H1 (cell line): ENCODE measurements around the gene LEMD2. TPM values are rescaled to one million over a fixed set of nuclear protein-coding genes. Genes with fewer than 3 reads are reported as not detected.
A peak's percentile ranks its signal among the peaks of the same experiment; 100 is the strongest.

Experiments used
- CTCF ChIA-PET: fragments of 300-600 bp; sonication (Branson Sonifier 250); formaldehyde crosslinking; loops from one replicate; lab custom pipeline; 2021; ENCODE audit not compliant: partially characterized antibody; lab: Charles Lee
- POLR2A ChIA-PET: fragments of 300-600 bp; sonication (Branson Sonifier 250); formaldehyde crosslinking; loops from one replicate; lab custom pipeline; 2021; ENCODE audit warnings: inconsistent platforms; ENCODE audit not compliant: partially characterized antibody; lab: Charles Lee
- DNase-seq, 2 experiments: peaks; one replicate each; pipeline versions ENCODE4 v3.0.0 to v3.0.0-alpha.2; 2010 to 2022; ENCODE audit warnings: low spot score in 2 of 2, low read depth in 1 of 2, mixed read lengths in 1 of 2
- FAIRE-seq: peaks from 2 replicates; lab custom pipeline; 2011; peaks lifted over from hg19 to GRCh38; lab: Jason Lieb, UNC
- H2AFZ ChIP-seq: 2 replicates; pipeline ENCODE4 v1.8.1; 2012; ENCODE audit warnings: low read length, inconsistent platforms
- H2AK5ac ChIP-seq: 2 replicates; pipeline ENCODE4 v1.6.1; 2013; ENCODE audit warnings: low read depth, low read length
- H2BK120ac ChIP-seq: replicated peaks from 2 replicates; pipeline ENCODE3; 2013; ENCODE audit warnings: low read depth, low read length, inconsistent platforms
- H2BK12ac ChIP-seq: 2 replicates; pipeline ENCODE4 v1.6.1; 2013; ENCODE audit warnings: low read depth, low read length
- H2BK15ac ChIP-seq: 2 replicates; pipeline ENCODE4 v1.6.1; 2013; ENCODE audit warnings: low read length
- H2BK20ac ChIP-seq: 2 replicates; pipeline ENCODE4 v1.6.1; 2013; ENCODE audit warnings: low read length
- H2BK5ac ChIP-seq: 2 replicates; pipeline ENCODE4 v1.6.1; 2013; ENCODE audit warnings: low read depth, low read length
- H3K14ac ChIP-seq: 2 replicates; pipeline ENCODE4 v1.6.1; 2013; ENCODE audit warnings: inconsistent platforms; ENCODE audit not compliant: insufficient read length
- H3K18ac ChIP-seq: 2 replicates; pipeline ENCODE4 v1.6.1; 2013; ENCODE audit warnings: low read length; ENCODE audit errors: extremely low read depth
- H3K23ac ChIP-seq: 2 replicates; pipeline ENCODE4 v1.6.1; 2013; ENCODE audit warnings: inconsistent platforms; ENCODE audit not compliant: insufficient read length
- H3K23me2 ChIP-seq: 2 replicates; pipeline ENCODE4 v1.6.1; 2013; ENCODE audit warnings: low read depth, low read length
- H3K27ac ChIP-seq: 2 replicates; pipeline ENCODE4 v1.6.1; 2011; ENCODE audit warnings: low read depth, low read length, inconsistent platforms
- H3K27me3 ChIP-seq, 4 experiments: replicated peaks in 1 of 4; 1 replicate in 1 of 4; 2 replicates in 3 of 4; pipeline versions ENCODE4 v1.6.1 to v1.8.1; 2011 to 2013; ENCODE audit warnings: low read length in 3 of 4, mild to moderate bottlenecking in 3 of 4, inconsistent platforms in 2 of 4, mixed read lengths in 2 of 4, moderate library complexity in 1 of 4; ENCODE audit not compliant: control insufficient read depth in 3 of 4, insufficient read depth in 3 of 4; ENCODE audit errors: extremely low read depth in 1 of 4
- H3K36me3 ChIP-seq, 4 experiments: 2 replicates each; pipeline versions ENCODE4 v1.6.1 to v1.8.1; 2011 to 2013; ENCODE audit warnings: mild to moderate bottlenecking in 4 of 4, low read length in 3 of 4, moderate library complexity in 2 of 4, control low read depth in 1 of 4, inconsistent platforms in 1 of 4; ENCODE audit not compliant: insufficient read depth in 4 of 4, control insufficient read depth in 2 of 4
- H3K4ac ChIP-seq: replicated peaks from 2 replicates; pipeline ENCODE3; 2013; ENCODE audit warnings: low read length, low read depth, mixed read lengths, inconsistent platforms; ENCODE audit not compliant: insufficient read length
- H3K4me1 ChIP-seq, 4 experiments: replicated peaks in 1 of 4; 1 replicate in 1 of 4; 2 replicates in 3 of 4; pipeline versions ENCODE4 v1.6.1 to v1.8.1; 2011 to 2013; ENCODE audit warnings: low read length in 3 of 4, inconsistent platforms in 2 of 4, mixed read lengths in 1 of 4; ENCODE audit not compliant: insufficient read depth in 4 of 4, control insufficient read depth in 3 of 4
- H3K4me2 ChIP-seq, 2 experiments: 2 replicates each; pipeline versions ENCODE4 v1.6.1 to v1.8.1; 2011 to 2013; ENCODE audit warnings: low read depth in 2 of 2, low read length in 2 of 2, control low read depth in 1 of 2, inconsistent platforms in 1 of 2, mild to moderate bottlenecking in 1 of 2; ENCODE audit not compliant: insufficient read depth in 1 of 2
- H3K4me3 ChIP-seq, 4 experiments: fragments of 200-600, 300-600 bp in 1 of 4; sonication (generic), shearing (Covaris generic), sonication (Bioruptor Twin) in 1 of 4; 2 replicates each; pipeline versions ENCODE4 v1.5.1 to v1.8.1; 2011 to 2016; ENCODE audit warnings: low read length in 4 of 4, low read depth in 3 of 4, control low read depth in 2 of 4, inconsistent platforms in 2 of 4, mild to moderate bottlenecking in 2 of 4, mixed read lengths in 1 of 4, moderate library complexity in 1 of 4; ENCODE audit not compliant: insufficient read depth in 2 of 4; ENCODE audit errors: extremely low read depth in 1 of 4
- H3K56ac ChIP-seq: replicated peaks from 2 replicates; pipeline ENCODE3; 2013; ENCODE audit warnings: low read depth, mild to moderate bottlenecking, mixed read lengths, low read length, inconsistent platforms; ENCODE audit not compliant: insufficient read length
- H3K79me1 ChIP-seq: 2 replicates; pipeline ENCODE4 v1.6.1; 2013; ENCODE audit warnings: low read depth, low read length, control low read depth
- H3K79me2 ChIP-seq, 2 experiments: 2 replicates each; pipeline versions ENCODE4 v1.6.1 to v1.8.1; 2012 to 2013; ENCODE audit warnings: low read length in 2 of 2, mild to moderate bottlenecking in 2 of 2, inconsistent platforms in 1 of 2; ENCODE audit not compliant: insufficient read depth in 2 of 2, control insufficient read depth in 1 of 2
- H3K9ac ChIP-seq, 4 experiments: replicated peaks in 1 of 4; 1 replicate in 1 of 4; 2 replicates in 3 of 4; pipeline versions ENCODE4 v1.6.1 to v1.8.1; 2011 to 2013; ENCODE audit warnings: low read depth in 3 of 4, low read length in 3 of 4, control low read depth in 2 of 4, mild to moderate bottlenecking in 2 of 4, moderate library complexity in 2 of 4, inconsistent platforms in 1 of 4; ENCODE audit errors: extremely low read depth in 1 of 4
- H3K9me3 ChIP-seq, 2 experiments: 2 replicates each; pipeline versions ENCODE4 v1.6.1 to v1.8.1; 2012 to 2013; ENCODE audit warnings: mild to moderate bottlenecking in 2 of 2, moderate library complexity in 2 of 2, control low read depth in 1 of 2, inconsistent platforms in 1 of 2, low read depth in 1 of 2, low read length in 1 of 2, mixed read lengths in 1 of 2; ENCODE audit not compliant: insufficient read depth in 2 of 2
- H4K20me1 ChIP-seq, 2 experiments: replicated peaks in 1 of 2; 2 replicates each; pipeline versions ENCODE3 to v1.8.1; 2011 to 2013; ENCODE audit warnings: inconsistent platforms in 2 of 2, low read length in 2 of 2, mild to moderate bottlenecking in 1 of 2; ENCODE audit not compliant: insufficient read depth in 2 of 2, control insufficient read depth in 1 of 2
- H4K5ac ChIP-seq: 2 replicates; pipeline ENCODE4 v1.6.1; 2013; ENCODE audit warnings: low read length, low read depth, mixed read lengths, inconsistent platforms; ENCODE audit not compliant: insufficient read length
- H4K8ac ChIP-seq: 2 replicates; pipeline ENCODE4 v1.8.0; 2013; ENCODE audit warnings: mild to moderate bottlenecking, moderate library complexity, low read length, inconsistent platforms; ENCODE audit not compliant: insufficient read depth; ENCODE audit errors: extremely low read depth
- H4K91ac ChIP-seq: replicated peaks from 2 replicates; pipeline ENCODE3; 2013; ENCODE audit warnings: low read length, mixed read lengths, inconsistent platforms; ENCODE audit not compliant: insufficient read length
- BACH1 ChIP-seq: IDR thresholded peaks from 2 replicates; pipeline ENCODE4 v1.6.1; 2012; ENCODE audit warnings: low read length, improper control_type of control experiment
- BRCA1 ChIP-seq: IDR thresholded peaks from 2 replicates; pipeline ENCODE4 v1.6.1; 2012; ENCODE audit warnings: low read depth, low read length, improper control_type of control experiment
- CTBP2 ChIP-seq: IDR thresholded peaks from 2 replicates; pipeline ENCODE4 v1.7.0; 2011; ENCODE audit warnings: borderline replicate concordance, mild to moderate bottlenecking, moderate library complexity, mixed read lengths, low read length; ENCODE audit not compliant: insufficient read depth, insufficient read length
- JUND ChIP-seq: IDR thresholded peaks from 2 replicates; pipeline ENCODE4 v1.6.1; 2011; ENCODE audit warnings: mild to moderate bottlenecking, improper control_type of control experiment, low read length
- NRF1 ChIP-seq: IDR thresholded peaks from 2 replicates; pipeline ENCODE4 v1.6.1; 2011; ENCODE audit warnings: mild to moderate bottlenecking, low read depth, low read length, improper control_type of control experiment
- RBBP5 ChIP-seq: IDR thresholded peaks from 2 replicates; pipeline ENCODE4 v1.7.1; 2012; ENCODE audit warnings: low read depth, mild to moderate bottlenecking, inconsistent platforms, low read length, moderate library complexity, borderline replicate concordance
- SP4 ChIP-seq: IDR thresholded peaks from 2 replicates; pipeline ENCODE4 v1.6.1; 2012; ENCODE audit warnings: low read length, inconsistent platforms
- TAF1 ChIP-seq: IDR thresholded peaks from 2 replicates; pipeline ENCODE4 v1.6.1; 2011; ENCODE audit warnings: mild to moderate bottlenecking, low read depth, low read length
- TCF12 ChIP-seq: IDR thresholded peaks from 2 replicates; pipeline ENCODE4 v1.6.1; 2011; ENCODE audit warnings: low read depth, mild to moderate bottlenecking, low read length
- WGBS, 2 experiments: shearing (Covaris generic) in 1 of 2; methylation state at CpG; one replicate each; pipeline versions ENCODE4 v1.1.6 to v1.1.7; 2013 to 2015; ENCODE audit warnings: low lambda C conversion rate in 2 of 2, mixed read lengths in 2 of 2, inconsistent platforms in 1 of 2, low coverage in 1 of 2, missing lambda C conversion rate in 1 of 2; ENCODE audit not compliant: insufficient replicate concordance in 2 of 2, insufficient coverage in 1 of 2, insufficient read length in 1 of 2; ENCODE audit errors: extremely low coverage in 1 of 2, missing lambda C conversion rate in 1 of 2; 5-methylcytosine and 5-hydroxymethylcytosine counted together
- polyA plus RNA-seq, 7 experiments: library from polyadenylated mRNA; depleted of rRNA in 3 of 7; stranded (reverse) in 5 of 7; unstranded in 2 of 7; fragments of >200 nt in 5 of 7; fragments of 200-250 nt in 2 of 7; gene quantifications; 1 replicate in 5 of 7; 2 replicates in 1 of 7; 4 replicates in 1 of 7; pipeline versions ENCODE4 v1.2.1 to v1.2.3, GENCODE V29; 2011 to 2013; ENCODE audit warnings: missing spikeins in 2 of 7, mixed read lengths in 2 of 7
- total RNA-seq: library from RNA; stranded (reverse); fragmentation: NEBNext Ultra II Directional; extraction: Animal tissue kit (Norgen Biotek cat#: 25700); gene quantifications from 2 replicates; pipeline ENCODE4 v1.2.1, GENCODE V29; 2021
- TF ChIP-seq, protein P1 (sequence below): IDR thresholded peaks from 2 replicates; pipeline ENCODE4 v1.6.1; 2012; ENCODE audit warnings: low read length, inconsistent platforms

LEMD2 gene
- total and polyA plus RNA-seq, 2 of the 8 experiments (the other 6 are each of a cell fraction or from before 2014, with no cell fraction given): 32.7 to 57.3 TPM

DNA sequence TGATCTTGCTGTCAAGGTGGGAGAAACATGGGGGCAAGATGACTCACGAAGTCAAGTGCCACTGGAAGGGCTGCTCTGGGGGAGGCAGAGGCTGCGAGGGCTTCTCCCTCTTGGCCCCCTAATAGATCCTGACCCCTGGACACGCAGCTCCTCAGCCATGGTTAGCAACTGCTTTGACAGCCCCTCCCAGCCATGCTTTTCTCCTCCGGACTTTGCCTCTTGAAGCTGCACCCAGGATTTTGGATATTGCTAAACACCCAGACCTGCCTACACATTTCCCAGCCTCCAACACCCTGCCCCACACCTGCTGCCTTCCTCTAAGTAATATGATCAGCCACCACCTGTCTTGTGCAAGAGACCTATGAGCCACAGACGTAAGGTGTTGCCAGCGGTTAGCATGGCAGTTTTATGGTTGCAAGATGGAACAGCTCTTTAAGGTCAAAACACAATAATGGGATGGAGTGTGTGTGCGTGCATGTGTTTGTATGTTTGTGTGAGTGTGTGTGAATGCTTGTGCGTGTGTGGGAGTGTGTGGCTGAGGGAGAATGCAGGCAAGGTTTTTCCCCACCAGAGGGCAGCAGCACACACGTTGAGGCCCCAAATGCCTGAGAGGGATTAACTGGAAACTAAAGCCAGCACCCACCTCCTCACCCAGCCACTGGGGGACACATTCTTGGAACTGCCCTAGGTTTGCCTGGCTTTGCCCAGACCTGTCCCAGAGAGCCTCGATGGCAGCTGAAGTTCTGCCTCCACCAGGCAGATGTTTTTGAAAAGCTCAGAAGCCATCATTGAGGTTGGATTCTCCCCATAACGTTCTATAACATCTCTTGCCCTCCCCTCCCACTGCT is 44.7 kb downstream of the LEMD2 start:
- Histone ChIP-seq H3K18ac (peak overlapping the region; percentile 25), H4K20me1 (no peaks in the 10 kb centered on the region), H2AFZ (no peak overlapping the region), H3K27me3 (no peaks in the 10 kb centered on the region; a peak in 2 of 7 replicates), H3K9ac (no peak overlapping the region), H4K8ac (no peak overlapping the region), H3K4me3 (no peak overlapping the region), H2BK5ac (peak overlapping the region; percentile 94; the same call in 1 of the 2 replicates), H3K14ac (no peak overlapping the region), H2BK120ac (no peak overlapping the region), H2BK20ac (peak overlapping the region; percentile 83; the same call in 1 of the 2 replicates), H2AK5ac (no peak overlapping the region), H3K9me3 (no peaks in the 10 kb centered on the region), H4K5ac (no peak overlapping the region), H2BK15ac (peak overlapping the region; percentile 85; the same call in 1 of the 2 replicates), H3K4me2 (peak overlapping the region in 1 of 2 experiments; percentile 49; a peak in 1 of 4 replicates), H3K36me3 (no peaks in the 10 kb centered on the region), H4K91ac (peak overlapping the region; percentile 98), H3K79me1 (no peaks in the 10 kb centered on the region), H3K56ac (no peak overlapping the region), H2BK12ac (peak overlapping the region; percentile 96; the same call in 1 of the 2 replicates), H3K23me2 (no peaks in the 10 kb centered on the region), H3K4ac (no peak overlapping the region), H3K79me2 (no peaks in the 10 kb centered on the region), H3K4me1 (peaks cover 7 to 35% (median 23%) of the 10 kb centered on the region in 4 experiments), H3K23ac (no peak overlapping the region), H3K27ac (no peak overlapping the region)
- CTCF ChIA-PET: interaction anchor here (0.6 to 12.0 kb wide), 46 partner anchors 8 to 426 kb away, joined by 3 to 171 read pairs (median 4); partner anchors contain the start of genes MLN and UQCC2
- POLR2A ChIA-PET: interaction anchor here (0.6 to 1.2 kb wide), 4 partner anchors 9 to 191 kb away, joined by 3 to 5 read pairs (median 4); partner anchors contain the start of gene UQCC2
- peak; percentile 95 for FAIRE-seq
- DNase-seq: peak; percentile 62 to 90
- WGBS, 2 experiments: 43% methylated on average over 11 of the region's 11 CpGs; no CpG with 5 or more reads in 1 of the 2 experiments
- TF ChIP-seq TAF1 (0 out of 2 replicates have a peak, but pooled peaks have one; percentile 22), CTBP2 (no peak), BACH1 (no peak), RBBP5 (no peak), JUND (0 out of 2 replicates have a peak, but pooled peaks have one; percentile 35), SP4 (no peak), BRCA1 (no peak), TCF12 (0 out of 2 replicates have a peak, but pooled peaks have one; percentile 19), NRF1 (no peak)
- TF ChIP-seq, protein P1, sequence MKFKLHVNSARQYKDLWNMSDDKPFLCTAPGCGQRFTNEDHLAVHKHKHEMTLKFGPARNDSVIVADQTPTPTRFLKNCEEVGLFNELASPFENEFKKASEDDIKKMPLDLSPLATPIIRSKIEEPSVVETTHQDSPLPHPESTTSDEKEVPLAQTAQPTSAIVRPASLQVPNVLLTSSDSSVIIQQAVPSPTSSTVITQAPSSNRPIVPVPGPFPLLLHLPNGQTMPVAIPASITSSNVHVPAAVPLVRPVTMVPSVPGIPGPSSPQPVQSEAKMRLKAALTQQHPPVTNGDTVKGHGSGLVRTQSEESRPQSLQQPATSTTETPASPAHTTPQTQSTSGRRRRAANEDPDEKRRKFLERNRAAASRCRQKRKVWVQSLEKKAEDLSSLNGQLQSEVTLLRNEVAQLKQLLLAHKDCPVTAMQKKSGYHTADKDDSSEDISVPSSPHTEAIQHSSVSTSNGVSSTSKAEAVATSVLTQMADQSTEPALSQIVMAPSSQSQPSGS: no peak
